GM19468 (cell line): ENCODE measurements around the gene RRP9.

Experiments used
- ATAC-seq: cut with Tn5 transposase; IDR thresholded peaks from one replicate; pipeline ENCODE4 v1.9.1; 2021; ENCODE audit warnings: mild to moderate bottlenecking, moderate library complexity, moderate number of reproducible peaks; ENCODE audit not compliant: unreplicated experiment; ENCODE audit errors: extremely low read depth

The RRP9 gene

DNA sequence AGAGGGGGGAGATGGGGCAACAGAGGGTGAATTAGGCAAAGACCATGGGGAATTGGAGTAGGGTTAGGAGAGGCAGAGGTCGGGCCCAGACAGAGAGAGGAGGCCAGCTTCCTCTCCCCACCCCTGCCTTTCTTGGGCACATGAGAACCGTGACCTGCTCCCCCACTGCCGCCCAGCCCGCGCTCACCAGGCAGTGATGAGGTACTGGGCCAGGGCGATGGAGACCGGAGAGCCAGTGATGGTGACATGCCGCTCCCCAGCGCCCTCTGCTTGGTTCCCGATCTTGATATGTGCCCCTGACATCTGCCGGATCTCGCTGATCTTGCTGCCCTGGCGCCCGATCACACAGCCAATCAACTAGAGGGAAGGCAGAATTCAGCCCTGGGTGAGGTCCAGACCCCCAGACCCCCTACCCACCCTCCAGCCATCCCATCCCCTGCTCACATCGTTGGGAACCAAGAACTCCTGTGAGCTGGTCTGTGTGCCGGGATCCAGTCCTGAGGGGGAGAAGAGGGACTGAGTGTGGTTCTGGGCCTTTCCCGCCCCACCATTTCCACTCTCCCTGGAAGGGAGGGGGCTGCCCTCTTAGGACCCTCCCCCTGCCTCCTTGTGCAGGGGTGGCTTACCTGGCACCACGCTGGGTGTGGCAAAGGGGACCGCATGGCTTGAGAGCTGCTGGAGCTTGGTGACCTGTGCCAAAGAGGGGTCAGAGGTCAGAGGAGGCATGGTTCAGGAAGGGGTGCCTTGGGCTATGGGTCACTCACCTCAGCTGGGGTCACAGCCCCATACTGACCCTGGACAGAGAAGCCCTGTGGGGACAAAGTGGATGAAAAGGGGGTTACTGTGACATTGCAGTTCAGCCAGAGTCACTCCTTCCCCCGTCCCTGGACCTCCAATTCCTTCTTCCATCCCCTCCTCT lies 17.2 kb upstream of the RRP9 start:
- ATAC-seq, result no peak

DNA sequence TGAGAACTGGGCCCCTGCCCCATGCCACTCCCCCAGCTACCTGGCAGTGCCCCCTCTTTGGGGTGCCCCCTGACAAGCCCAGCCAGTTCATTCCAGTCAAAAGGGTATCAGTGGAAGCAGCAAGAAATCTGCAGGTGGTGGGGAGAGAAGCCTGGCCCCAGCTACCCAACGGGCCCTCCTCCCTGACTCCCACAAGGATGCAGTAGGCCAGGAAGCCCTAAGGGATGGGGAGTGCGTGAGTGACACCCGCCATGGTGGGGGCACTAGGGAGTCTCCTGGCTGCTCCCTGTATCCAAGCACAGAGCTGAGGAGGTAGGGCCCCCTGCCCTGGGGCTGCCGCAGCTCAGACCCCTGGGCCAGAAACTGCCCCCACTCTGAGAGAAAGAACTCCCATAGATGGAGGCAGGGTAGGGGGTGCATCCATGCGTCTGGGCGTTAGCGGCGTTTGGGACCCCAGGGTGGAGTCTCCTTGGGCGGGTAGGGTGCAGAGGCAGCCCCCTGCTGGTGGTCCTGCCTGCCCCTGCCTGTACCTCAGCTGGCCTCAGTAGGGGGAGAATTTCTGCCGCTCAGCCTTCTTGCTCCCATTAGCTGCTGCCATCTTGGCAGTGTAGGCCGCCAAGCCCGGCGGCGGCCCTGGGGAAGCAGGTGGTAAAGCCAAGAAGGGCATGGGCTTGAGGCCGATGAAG lies 16.0 kb upstream of the RRP9 start:
- ATAC-seq, result no peak

DNA sequence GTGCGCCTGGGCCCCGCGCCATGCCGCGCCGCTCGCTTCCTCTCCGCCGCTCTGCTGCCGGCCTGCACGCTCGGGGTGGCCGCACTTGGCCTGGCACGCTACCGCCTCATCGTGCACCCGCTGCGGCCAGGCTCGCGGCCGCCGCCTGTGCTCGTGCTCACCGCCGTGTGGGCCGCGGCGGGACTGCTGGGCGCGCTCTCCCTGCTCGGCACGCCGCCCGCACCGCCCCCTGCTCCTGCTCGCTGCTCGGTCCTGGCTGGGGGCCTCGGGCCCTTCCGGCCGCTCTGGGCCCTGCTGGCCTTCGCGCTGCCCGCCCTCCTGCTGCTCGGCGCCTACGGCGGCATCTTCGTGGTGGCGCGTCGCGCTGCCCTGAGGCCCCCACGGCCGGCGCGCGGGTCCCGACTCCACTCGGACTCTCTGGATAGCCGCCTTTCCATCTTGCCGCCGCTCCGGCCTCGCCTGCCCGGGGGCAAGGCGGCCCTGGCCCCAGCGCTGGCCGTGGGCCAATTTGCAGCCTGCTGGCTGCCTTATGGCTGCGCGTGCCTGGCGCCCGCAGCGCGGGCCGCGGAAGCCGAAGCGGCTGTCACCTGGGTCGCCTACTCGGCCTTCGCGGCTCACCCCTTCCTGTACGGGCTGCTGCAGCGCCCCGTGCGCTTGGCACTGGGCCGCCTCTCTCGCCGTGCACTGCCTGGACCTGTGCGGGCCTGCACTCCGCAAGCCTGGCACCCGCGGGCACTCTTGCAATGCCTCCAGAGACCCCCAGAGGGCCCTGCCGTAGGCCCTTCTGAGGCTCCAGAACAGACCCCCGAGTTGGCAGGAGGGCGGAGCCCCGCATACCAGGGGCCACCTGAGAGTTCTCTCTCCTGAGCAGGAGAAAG lies 14.4 kb upstream of the RRP9 start:
- ATAC-seq, result no peak

DNA sequence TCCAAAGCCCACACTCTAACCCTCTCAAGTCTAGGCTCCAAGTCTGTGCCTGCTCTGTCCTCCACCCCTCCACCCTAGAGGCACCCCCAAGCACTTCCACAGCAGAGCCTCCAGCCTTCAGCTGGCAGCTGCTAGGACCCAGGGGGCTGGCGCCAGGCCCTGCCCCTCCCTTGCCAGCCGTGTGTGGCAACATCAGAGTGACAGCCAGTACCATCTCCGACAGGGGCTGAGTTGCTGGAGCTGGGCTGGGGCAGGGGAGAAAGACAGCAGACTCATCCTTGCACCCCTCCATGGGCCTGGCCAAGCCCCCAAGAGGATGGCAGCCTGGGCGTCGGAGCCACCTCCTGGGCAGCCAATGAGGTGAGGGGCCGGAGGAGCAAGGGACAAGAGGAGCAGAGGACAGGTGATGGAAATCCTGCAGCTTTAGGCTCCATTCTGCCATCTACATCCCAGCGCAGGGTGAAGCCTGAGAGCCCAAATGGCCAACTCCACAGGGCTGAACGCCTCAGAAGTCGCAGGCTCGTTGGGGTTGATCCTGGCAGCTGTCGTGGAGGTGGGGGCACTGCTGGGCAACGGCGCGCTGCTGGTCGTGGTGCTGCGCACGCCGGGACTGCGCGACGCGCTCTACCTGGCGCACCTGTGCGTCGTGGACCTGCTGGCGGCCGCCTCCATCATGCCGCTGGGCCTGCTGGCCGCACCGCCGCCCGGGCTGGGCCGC lies 13.6 kb upstream of the RRP9 start, which contains the start of gene GPR62:
TSS of gene GPR62 (plus strand) at position 207 of the 718 bp plus-strand sequence. CDS start at position 479, 272 bp downstream.
- no peak for ATAC-seq

DNA sequence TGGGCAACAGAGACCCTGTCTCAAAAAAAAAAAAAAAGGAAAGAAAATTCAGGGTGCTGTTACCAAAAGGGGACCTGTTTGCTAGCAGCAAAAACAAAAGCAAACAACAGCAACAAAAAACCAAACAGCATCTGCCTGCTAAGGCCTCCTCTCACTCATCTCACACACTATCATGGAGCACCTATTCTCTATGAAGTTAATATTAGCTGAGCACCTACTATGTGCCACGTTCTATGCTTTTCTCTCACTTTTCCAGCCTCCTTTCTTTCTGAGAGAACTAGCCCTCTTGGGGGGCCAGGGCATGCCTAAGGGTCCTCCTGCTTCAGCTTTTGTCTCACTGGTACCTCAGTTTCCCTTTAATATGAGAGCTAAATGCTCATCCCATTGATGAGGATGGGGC lies 13.0 kb upstream of the RRP9 start:
- no peak for ATAC-seq

DNA sequence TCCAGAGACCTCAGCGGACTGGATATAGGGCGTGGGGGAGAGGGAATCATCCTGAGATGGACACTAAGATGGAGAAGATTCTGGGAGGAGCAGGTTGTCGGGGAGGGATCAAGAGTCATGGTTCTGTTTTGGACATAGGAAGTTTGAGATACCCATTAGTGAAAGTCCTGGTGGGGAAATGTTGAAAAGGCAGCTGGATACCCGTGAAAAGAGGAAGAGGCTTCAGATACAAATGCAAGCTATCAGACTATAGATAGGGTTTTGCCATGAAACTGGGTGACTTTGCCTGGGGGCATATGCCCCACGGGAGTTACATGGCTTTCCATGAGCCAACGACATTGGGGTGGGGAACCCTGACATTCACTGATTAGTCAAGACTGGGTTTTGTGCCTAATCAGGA lies 12.4 kb upstream of the RRP9 start:
- ATAC-seq, result no peak

DNA sequence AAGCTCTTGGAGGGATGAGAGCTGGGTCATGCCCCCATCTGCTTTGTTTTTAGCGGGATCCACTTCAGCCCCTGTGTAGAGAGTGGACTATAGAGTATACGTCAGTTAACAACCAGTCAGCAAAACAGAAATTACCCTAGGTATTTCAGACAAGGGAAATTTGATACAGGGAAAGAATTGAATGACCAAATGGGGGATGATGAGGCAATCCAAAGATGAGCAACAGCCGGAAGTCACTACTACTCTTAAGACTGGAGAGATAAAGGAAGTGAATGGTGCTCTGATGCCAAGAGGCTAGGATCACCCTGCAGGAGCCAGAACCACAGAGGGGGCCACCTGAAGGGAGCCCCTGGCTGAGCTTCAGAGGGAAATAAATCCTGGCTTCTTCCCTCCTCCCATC lies 11.7 kb upstream of the RRP9 start:
- ATAC-seq, result no peak

DNA sequence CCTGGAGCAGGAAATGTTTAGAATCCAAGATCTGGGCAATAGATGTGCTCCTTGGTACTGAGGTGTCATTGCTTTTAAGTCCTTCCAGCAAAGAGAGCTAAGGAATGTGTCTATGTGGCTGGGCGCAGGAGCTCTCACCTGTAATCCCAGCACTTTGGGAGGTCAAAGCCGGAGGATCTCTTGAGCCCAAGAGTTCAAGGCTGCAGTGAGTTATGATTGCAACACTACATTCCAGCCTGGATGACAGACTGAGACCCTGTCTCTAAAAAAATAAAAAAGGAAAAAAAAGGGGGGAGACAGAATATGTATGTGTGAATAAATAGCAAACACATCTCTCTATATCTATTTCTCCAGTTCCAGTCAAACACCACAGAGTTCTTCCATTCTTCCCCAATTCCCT lies 9.2 kb upstream of the RRP9 start:
- ATAC-seq, result no peak

DNA sequence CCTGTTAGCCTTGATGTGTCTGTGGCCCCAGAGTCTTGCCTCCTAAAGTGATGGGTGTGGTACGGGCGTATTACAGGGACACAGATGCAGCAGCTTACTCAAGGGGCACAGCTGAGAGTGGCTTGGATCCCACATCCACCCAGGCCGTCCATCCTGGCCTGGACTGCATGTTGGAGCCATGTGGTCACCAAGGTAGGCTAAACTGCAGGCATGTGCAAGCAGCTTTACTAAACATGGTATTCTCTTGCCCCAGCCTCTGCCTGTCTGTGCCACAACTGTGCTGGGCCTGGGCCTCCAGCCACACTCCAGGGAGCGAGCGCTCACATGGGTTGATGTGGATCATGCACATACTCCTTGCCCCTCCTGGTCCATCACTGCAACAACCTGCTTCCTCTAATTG lies 7.4 kb upstream of the RRP9 start:
- no peak for ATAC-seq

DNA sequence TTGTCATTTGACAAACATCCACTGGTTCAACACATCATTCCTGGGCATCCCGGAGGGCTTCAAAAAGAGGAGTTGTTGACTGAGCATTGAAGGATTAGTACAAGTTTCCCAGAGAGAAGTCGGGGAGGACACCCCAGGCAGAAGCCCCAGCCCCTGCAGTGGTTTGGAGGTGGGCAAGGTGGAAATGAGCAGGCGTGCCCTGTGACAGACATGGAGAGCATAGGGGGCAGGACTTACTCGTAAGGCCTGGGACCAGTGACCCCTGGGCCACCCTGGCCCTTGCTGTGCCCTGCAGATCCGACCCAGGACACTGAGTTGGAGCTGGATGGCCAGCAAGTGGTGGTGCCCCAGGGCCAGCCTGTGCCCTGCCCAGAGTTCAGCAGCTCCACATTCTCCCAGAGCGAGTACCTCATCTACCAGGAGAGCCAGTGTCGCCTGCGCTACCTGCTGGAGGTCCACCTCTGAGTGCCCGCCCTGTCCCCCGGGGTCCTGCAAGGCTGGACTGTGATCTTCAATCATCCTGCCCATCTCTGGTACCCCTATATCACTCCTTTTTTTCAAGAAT lies 6.4 kb upstream of the RRP9 start:
- ATAC-seq, result no peak

DNA sequence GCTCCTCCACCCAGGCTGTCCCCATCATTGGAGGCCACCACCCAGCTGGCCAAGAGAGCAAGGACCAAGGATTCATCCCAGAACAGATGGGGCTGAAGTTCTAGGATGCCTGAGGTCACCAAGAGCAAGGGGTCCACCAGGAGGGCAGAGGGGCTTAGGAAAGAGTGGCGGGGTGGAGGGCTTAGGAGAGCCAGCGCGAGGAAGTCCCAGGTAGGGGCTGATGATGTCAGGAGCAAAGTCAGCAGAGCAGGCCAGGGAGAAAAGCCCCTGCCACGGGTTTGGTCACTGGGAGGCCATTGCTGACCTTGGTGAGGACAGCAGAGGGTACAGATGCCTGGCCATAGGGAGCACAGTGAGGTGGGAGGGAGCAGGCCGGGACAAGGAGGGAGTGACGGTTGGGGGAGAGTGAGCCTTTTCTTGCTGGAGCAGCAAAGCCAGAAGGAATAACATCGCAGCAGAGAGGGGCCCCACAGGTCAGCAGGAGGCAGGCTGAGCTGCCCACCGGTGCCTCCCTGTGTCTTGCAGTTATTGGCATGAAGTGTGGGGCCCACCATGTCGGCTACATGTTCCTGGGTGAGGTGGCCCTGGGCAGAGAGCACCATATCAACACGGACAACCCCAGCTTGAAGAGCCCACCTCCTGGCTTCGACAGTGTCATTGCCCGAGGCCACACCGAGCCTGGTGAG lies 5.7 kb upstream of the RRP9 start:
- no peak for ATAC-seq

DNA sequence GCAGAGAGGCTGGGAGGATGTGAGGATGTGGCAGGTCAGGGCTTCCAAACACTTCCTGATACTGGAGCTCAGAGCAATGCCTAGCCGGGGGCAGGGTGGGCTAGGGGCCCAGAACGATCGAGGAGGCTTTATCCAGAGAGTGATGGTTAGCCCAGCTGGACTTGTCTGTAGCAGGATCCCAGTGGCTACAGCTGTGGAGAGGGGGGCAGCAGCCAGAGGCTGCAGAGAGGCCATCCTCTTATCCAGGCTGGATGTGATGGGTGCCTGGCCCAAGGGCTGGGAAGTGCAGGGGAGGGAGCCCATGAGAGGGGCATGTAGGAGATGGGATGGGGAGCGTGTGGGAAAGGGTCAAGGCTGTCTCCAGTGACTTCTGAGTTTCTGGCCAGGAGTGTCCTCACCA lies 5.1 kb upstream of the RRP9 start:
- no peak for ATAC-seq

DNA sequence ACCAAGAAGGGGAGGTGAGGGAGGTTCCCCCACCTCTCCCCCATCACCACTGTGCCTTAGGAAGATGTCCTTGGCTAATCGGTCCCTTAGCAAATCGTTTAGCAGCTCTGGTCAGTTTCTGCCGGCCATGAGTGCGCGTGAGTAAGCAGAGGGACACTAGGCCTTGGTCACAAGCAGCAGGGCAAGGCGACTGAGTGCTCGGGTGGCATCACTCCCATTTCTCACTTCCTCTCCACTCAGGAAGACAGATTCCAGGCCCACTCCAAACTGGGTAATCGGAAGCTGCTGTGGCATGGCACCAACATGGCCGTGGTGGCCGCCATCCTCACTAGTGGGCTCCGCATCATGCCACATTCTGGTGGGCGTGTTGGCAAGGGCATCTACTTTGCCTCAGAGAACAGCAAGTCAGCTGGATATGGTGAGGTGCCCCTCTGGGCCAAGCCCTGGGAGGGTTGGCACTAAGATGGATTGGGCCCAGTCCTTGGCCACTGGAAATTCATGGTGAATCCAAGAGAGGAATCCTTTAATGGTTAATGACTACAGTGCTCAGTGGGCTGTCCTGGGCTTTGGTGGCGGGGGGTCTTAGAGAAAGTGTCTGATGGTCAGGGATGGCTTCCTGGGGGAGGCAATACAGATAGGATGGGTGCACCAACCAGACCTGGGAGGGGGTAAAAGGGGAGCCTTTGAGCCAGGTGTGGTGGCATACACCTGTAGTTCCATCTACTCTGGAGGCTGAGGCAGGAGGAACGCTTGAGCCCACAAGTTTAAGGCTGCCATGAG lies 4.4 kb upstream of the RRP9 start:
- ATAC-seq, result no peak

DNA sequence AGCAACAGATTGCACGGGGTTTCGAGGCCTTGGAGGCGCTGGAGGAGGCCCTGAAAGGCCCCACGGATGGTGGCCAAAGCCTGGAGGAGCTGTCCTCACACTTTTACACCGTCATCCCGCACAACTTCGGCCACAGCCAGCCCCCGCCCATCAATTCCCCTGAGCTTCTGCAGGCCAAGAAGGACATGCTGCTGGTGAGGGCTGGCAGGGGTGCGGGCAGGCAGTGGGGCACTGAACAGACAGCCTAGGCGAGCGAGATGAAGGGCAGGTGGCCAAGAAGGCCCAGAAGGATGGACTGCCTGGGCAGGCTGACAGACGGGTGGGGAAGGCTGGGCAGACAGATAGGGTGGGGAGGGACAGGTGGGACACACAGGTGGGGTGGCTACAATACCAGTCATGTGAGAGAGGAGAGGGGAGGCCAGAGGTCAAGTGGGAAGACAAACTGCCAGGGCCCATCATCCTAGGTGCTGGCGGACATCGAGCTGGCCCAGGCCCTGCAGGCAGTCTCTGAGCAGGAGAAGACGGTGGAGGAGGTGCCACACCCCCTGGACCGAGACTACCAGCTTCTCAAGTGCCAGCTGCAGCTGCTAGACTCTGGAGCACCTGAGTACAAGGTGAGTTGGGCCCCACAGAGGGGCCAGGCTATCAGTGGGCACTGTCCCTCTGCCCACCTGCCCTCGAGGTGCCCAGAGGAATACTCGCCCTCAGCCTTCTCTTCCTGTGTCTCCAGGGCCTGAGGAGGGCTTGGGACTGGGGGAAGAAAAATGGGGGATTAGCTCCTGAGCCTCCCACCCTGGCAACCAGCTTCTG lies 3.5 kb upstream of the RRP9 start:
- no peak for ATAC-seq

DNA sequence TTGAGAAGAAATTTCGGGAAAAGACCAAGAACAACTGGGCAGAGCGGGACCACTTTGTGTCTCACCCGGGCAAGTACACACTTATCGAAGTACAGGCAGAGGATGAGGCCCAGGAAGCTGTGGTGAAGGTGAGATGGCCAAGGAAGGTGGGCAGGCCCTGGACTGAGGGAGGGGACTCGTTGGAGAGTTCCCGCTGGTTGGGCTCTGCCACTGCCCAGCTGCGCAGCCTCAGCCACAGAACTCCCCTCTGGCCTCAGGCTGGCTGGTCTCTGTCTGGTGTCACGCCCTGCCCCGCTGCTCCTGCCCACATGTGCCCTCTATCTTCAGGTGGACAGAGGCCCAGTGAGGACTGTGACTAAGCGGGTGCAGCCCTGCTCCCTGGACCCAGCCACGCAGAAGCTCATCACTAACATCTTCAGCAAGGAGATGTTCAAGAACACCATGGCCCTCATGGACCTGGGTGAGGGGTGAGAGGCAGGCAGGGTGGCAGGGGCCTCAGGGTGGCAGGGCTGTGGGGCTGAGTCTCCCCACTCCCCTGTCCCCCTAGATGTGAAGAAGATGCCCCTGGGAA lies 2.8 kb upstream of the RRP9 start:
- ATAC-seq, result no peak

DNA sequence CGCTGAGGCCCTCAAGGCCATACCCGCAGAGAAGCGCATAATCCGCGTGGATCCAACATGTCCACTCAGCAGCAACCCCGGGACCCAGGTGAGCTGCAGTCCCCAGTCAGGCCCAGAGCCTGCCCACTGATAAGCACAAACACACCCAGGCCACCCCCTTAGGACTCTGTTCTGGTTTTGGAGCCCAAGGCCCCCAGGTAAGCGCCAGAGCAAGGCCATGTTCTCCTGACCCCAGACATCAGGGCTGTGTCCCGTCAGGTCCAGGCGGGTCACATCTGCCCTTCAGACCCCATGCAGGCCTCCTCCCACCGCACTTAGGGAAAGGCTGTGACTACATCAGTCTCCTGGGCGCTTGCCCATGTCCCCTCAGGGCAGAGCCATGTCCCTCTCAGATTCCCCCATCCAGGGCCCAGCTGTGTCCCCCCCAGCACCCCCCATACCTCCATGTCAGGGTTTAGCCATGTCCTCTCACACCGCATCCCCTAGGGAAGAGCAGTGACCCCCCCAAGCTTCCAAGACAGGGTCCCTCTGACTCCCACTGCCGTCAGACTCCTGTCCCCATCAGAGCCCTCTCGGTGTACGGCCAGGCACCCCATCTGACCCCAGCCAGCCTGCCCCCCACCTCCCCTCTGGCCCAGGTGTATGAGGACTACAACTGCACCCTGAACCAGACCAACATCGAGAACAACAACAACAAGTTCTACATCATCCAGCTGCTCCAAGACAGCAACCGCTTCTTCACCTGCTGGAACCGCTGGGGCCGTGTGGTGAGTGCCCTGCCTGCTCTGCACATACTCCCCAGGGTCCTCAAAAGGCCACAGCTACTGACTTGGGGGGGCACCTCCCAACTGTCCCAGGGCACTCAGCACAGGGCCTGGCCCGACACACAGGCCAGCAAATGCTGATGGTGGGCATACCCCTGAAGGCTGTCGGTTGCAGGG lies 2.0 kb upstream of the RRP9 start:
- no peak for ATAC-seq
